Stomach smooth muscle (tissue), 2 donors: Measurements from ENCODE around the gene TERT.
"Not testable (repeated sequence)": the region's sequence is repeated elsewhere in the genome, so short reads cannot be mapped to it uniquely, and the experiment has no call there.

Experiments used
- H3K27ac ChIP-seq: one replicate; pipeline ENCODE4 v1.7.0; 2013; ENCODE audit warnings: mild to moderate bottlenecking, low read length, inconsistent platforms
- H3K27me3 ChIP-seq, 2 donors: one replicate each; pipeline ENCODE4 v1.7.0; 2013; ENCODE audit warnings: low read length in 2 of 2; ENCODE audit not compliant: insufficient read depth in 2 of 2, control insufficient read depth in 1 of 2
- H3K36me3 ChIP-seq, 2 donors: one replicate each; pipeline ENCODE4 v1.7.0; 2013; ENCODE audit warnings: low read length in 2 of 2; ENCODE audit not compliant: control insufficient read depth in 2 of 2, insufficient read depth in 2 of 2
- H3K4me1 ChIP-seq: one replicate; pipeline ENCODE4 v1.7.0; 2013; ENCODE audit warnings: low read length; ENCODE audit not compliant: control insufficient read depth, insufficient read depth
- H3K4me3 ChIP-seq, 2 donors: one replicate each; pipeline ENCODE4 v1.7.0; 2013; ENCODE audit warnings: low read length in 2 of 2
- H3K9ac ChIP-seq, 2 donors: one replicate each; pipeline ENCODE4 v1.7.0; 2013; ENCODE audit warnings: low read length in 2 of 2, mild to moderate bottlenecking in 1 of 2
- H3K9me3 ChIP-seq, 2 donors: one replicate each; pipeline ENCODE4 v1.7.0; 2013; ENCODE audit warnings: low read length in 2 of 2; ENCODE audit not compliant: control insufficient read depth in 2 of 2
- donor health status: healthy.
- donor health status: Pancreatic carcinoma.

The TERT gene

DNA sequence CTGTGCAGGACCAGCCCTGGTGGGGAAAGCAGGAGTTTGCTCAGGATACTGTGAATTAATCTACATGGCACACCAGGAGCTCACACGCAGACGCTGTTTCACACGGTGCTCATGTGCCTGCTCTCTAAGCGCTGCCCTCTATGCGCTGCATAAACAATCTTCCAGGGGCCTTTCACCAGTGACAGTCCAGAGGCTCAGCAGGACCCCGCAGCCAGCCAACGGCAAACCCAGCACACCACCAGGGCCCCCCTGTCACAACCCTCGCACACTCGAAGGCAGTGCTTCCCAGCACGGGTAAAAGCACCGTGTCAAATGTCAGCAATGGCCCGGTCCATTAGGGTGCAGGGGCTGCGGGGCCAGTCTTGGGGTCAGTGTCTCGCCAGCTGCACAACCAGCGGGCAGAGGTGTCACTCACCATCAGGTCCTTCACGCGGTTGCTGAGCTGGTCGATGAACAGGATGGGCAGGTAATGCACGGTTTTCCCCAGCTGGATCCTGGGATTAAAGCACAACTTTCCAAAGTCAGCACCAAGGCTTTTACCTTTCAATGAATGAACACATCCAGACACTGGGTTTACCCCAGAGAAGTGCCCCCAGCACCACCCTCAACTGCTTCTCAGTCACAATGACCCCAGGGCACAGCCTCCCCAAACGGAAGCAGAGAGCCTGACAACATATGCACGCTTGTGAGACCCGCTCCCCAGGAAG, 42.8 kb upstream of the TERT start:
- H3K9me3 ChIP-seq, result no peaks in the 10 kb centered on the region
- no peaks in the 10 kb centered on the region for H3K27me3 ChIP-seq
- peaks cover 50 to 54% of the 10 kb centered on the region in 2 donors for H3K36me3 ChIP-seq
- no peak overlapping the region for H3K4me3 ChIP-seq
- H3K4me1 ChIP-seq, result no peaks in the 10 kb centered on the region
- H3K9ac ChIP-seq, result no peak overlapping the region
- H3K27ac ChIP-seq, result no peak overlapping the region

DNA sequence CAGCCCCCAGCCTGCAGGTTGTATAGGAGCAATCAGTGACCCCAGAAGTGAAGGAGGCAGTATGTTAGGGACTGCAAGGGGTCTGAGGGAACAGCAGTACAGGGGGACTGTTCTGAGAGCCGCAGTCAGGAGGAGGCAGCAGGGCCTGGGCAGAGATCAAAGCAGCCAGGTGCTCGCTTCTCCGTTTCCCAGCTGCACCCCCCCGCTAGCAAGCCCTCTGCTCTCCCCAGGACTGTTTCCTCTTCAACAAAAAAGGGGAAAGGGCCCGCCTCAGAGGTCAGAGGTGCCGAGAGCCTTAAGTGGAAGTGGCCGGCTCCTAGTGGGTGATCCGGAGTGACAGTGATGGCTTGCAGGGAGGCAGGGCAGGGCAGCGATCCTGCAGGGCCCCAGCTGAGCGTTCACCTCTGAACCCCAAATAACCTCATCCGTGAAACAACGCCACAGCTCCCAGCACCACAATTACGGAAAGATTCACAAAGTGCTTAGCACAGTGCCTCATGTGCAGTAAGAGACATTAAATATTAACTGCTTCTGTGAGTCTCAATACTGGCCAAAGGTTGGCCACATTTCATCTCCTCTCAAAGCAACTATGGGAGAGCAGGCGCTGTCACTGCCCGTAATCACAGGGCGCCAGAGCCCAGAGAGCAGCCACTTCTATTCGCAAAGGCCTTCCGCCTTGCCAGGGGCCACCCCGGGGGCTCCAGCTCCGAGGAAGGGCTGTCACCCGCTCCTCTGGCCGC, 42.1 kb upstream of the TERT start:
- Histone ChIP-seq H3K9me3 (no peaks in the 10 kb centered on the region), H3K9ac (no peak overlapping the region), H3K36me3 (peaks cover 56% of the 10 kb centered on the region in 2 donors), H3K27me3 (no peaks in the 10 kb centered on the region), H3K4me3 (no peak overlapping the region), H3K4me1 (no peaks in the 10 kb centered on the region), H3K27ac (no peak overlapping the region)

DNA sequence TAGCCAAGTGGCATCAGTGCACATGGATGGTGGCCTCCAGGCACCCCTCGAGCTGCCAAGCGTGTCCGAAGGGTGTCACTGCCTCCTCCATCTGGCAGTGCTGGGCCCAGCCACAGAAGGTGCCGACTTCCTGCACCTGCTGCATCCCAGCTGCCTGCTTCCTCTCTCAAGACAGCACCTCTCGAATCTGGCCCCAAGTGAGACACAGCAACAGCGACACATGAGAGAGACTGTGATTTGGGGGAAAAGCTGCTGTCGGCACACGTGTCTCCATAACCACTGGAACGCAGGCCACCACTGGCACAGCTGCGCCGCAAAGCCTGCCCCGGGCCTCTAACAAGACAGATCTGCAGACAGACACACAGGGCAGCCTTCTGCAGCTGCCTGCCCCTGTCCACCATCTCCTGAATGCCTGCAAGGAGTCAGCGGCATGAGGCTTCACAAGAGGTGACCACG, 41.3 kb upstream of the TERT start:
- Histone ChIP-seq H3K9ac (no peak overlapping the region), H3K27ac (no peak overlapping the region), H3K27me3 (no peaks in the 10 kb centered on the region), H3K4me3 (no peak overlapping the region), H3K36me3 (peaks cover 55 to 56% of the 10 kb centered on the region in 2 donors), H3K9me3 (no peaks in the 10 kb centered on the region), H3K4me1 (no peaks in the 10 kb centered on the region)

DNA sequence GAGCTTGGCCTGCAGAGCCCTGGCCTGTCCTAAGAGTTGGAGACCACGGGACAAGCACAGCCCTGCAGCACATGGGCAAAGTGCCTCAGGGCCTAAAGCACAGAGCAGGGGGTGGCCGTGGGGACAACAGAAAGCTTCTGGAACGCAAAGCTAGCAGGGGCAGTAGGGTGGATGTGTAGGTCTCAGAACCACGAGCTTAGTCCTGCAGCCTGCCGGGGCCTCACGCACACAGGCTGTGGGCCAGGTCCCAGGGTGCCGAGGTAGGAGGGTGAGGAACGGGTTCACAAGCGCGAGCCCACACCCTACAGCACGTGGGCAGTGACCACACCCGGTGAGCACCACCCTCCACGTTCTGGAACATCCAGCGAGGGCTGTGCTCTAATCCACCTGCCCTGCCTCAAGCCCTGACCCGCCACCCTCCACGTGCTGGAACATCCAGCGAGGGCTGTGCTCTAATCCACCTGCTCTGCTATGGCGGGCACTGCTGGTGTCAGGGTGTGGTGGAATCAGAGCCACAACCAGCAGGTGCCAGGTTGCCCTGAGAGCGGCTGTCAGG, 40.8 kb upstream of the TERT start:
- no peaks in the 10 kb centered on the region for H3K27me3 ChIP-seq
- H3K9ac ChIP-seq, result no peak overlapping the region
- no peak overlapping the region for H3K4me3 ChIP-seq
- H3K9me3 ChIP-seq, result no peaks in the 10 kb centered on the region
- H3K27ac ChIP-seq, result no peak overlapping the region
- peaks cover 55 to 59% of the 10 kb centered on the region in 2 donors for H3K36me3 ChIP-seq
- H3K4me1 ChIP-seq, result no peaks in the 10 kb centered on the region

DNA sequence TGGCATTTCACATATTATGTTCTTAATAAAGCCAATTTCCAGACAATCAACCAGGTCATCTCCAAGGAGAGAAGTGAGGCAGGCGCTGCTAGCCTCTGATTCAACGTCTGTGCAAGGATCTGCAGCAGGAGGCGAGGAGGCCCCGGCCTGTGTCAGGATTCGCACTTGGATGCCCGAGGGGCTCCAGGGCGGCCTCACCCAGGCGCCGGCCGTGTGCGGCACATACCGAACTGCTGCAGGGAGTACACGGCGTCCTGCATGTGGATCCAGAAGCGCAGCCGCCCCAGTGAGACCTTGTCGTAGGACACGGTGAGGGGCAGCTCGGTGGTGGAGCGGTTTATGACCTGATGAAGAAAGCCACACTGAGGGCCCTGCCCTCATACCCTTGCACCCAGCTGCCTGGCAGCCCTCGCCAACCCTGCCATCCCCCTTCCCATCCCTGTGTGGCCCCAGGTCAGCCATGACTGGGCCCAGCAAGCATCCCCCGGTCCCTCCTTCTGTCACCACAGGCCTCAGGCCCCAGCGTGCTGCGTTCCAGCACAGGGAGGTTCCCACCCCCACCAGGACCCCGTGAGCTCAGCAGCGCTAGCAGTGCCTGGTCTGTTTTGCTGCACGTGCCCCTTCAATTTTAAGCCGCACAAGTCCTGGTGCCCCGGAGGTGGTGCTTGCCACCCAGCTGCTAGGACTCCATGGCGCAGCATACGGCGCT, 40.1 kb upstream of the TERT start:
- Histone ChIP-seq H3K27ac (no peak overlapping the region), H3K4me3 (no peak overlapping the region), H3K4me1 (no peaks in the 10 kb centered on the region), H3K9ac (no peak overlapping the region), H3K36me3 (peaks cover 60% of the 10 kb centered on the region in 2 donors), H3K9me3 (no peaks in the 10 kb centered on the region), H3K27me3 (no peaks in the 10 kb centered on the region)

DNA sequence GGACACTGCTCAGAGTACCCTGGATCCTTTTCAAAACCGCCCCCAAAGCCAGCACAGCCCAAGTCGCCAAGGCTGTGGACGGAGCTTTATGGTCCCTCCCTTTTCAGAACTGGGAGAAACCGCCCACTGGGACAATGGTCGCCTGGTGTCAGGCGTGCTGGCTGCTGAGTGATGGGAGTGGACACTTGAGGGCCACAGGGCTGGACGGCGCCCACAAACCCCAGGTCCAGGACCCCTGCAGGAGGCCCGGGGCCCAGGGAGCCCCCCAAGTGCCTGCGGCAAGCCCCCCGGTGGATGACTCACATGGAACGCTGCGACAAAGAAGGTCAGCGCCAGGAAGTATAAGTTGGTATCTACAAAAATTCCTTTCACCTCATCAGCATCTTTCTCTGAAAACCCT, 39.1 kb upstream of the TERT start:
- H3K36me3 ChIP-seq, result peaks cover 60 to 62% of the 10 kb centered on the region in 2 donors
- H3K9me3 ChIP-seq, result no peaks in the 10 kb centered on the region
- H3K4me3 ChIP-seq, result no peak overlapping the region
- H3K9ac ChIP-seq, result no peak overlapping the region
- H3K27me3 ChIP-seq, result no peaks in the 10 kb centered on the region
- H3K4me1 ChIP-seq, result no peaks in the 10 kb centered on the region
- no peak overlapping the region for H3K27ac ChIP-seq

DNA sequence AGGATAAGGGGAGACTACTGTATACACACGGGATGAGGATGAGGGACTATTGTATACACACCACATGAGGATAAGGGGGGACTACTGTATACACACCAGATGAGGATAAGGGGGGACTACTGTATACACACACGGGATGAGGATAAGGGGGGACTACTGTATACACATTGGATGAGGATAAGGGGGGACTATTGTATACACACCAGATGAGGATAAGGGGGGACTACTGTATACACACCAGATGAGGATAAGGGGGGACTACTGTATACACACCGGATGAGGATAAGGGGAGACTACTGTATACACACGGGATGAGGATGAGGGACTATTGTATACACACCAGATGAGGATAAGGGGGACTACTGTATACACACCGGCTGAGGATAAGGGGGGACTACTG, 38.4 kb upstream of the TERT start:
- not testable (repeated sequence) for H3K9me3 ChIP-seq, H3K27me3 ChIP-seq, H3K4me3 ChIP-seq, H3K27ac ChIP-seq, H3K4me1 ChIP-seq
- Histone ChIP-seq H3K36me3 (peaks cover 57 to 61% of the 10 kb centered on the region in 2 donors), H3K9ac (peak overlapping the region in 1 of 2 donors; percentile 58)

DNA sequence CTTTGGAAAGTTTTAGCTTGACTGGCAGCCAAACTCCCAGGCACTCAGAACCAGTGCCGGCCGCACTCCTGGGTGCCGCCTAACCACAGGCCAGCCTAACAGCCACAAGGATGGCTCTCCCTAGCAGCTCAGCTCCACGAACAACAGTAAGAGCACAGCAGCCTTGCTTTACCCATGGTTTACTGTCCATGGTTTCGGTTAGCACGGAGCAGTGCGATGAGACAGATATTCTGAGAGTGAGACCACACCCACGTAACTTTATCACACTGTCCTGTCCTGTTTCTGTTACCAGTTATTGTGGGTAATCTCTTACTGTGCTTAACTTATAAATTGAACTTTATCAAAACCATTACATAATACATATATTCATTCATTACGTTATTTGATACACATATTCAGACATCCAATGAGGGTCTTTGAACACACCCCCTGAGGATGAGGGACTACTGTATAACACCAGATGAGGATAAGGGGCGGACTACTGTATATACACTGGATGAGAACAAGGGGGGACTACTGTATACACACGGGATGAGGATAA, 37.7 kb upstream of the TERT start:
- Histone ChIP-seq H3K9ac (no peak overlapping the region), H3K4me1 (no peaks in the 10 kb centered on the region), H3K9me3 (no peaks in the 10 kb centered on the region), H3K27ac (no peak overlapping the region), H3K4me3 (no peak overlapping the region), H3K36me3 (peaks cover 53% of the 10 kb centered on the region in 2 donors), H3K27me3 (no peaks in the 10 kb centered on the region)

DNA sequence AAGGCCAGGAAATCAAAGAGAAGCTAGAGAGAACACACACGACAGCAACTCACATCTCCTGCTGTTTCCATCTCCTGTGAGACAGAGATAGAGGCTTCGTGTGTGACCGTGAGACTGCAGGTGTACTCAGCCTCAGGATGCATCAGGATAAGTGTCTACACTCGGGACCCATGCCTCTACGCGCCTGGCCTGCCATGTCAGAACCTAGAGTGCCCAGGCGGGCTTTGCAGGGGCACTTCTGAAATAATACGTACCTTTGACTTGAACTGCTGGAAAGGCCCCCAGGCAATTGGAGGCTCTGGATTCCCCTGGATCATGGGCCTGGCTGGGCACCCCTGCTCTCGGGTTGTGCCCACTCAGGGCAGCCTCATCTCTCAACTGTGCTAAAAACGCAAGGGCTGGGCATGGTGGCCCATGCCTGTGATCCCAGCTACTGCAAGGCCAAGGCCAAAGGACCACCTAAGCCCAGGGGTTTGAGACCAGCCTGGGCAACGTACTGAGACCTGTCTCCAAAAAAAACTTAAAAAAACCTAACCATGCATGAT, 37.1 kb upstream of the TERT start:
- H3K27me3 ChIP-seq, result no peaks in the 10 kb centered on the region
- H3K27ac ChIP-seq, result no peak overlapping the region
- H3K9me3 ChIP-seq, result no peaks in the 10 kb centered on the region
- H3K9ac ChIP-seq, result no peak overlapping the region
- peaks cover 47% of the 10 kb centered on the region in 2 donors for H3K36me3 ChIP-seq
- H3K4me1 ChIP-seq, result no peaks in the 10 kb centered on the region
- no peak overlapping the region for H3K4me3 ChIP-seq
